Measurements from ENCODE around the gene CEACAM1. TPM values are rescaled to one million over a fixed set of nuclear protein-coding genes. Genes with fewer than 3 reads are reported as not detected.
"Not testable (repeated sequence)": the region's sequence is repeated elsewhere in the genome, so short reads cannot be mapped to it uniquely, and the experiment has no call there.

CEACAM1 gene
- total RNA-seq, 4 donors from 2014 or later = 0.51 to 24.7 (median 6.5) TPM

- H3K27me3 ChIP-seq = no peaks in the 10 kb centered on the region
- H3K27ac ChIP-seq = no peak overlapping the region
- intact Hi-C loops (cut with DNase I; ENCODE audit: low total_unique reads) = no loop called here
- no peaks in the 10 kb centered on the region for H3K9me3 ChIP-seq
- TF ChIP-seq POLR2A (IDR thresholded peaks at IDR 0.05) (no peak), CTCF (IDR thresholded peaks at IDR 0.05) (no peak)
- H3K36me3 ChIP-seq = no peaks in the 10 kb centered on the region
- no peak for DNase-seq
- H3K4me1 ChIP-seq = no peaks in the 10 kb centered on the region
- H3K4me3 ChIP-seq = no peak overlapping the region
Measured at GRCh38 chr19:42488783-42489521, 39.3 kb downstream of the CEACAM1 start.

- Histone ChIP-seq H3K4me1 (no peaks in the 10 kb centered on the region), H3K36me3 (no peaks in the 10 kb centered on the region), H3K4me3 (no peak overlapping the region), H3K9me3 (no peaks in the 10 kb centered on the region), H3K27ac (no peak overlapping the region), H3K27me3 (no peaks in the 10 kb centered on the region)
- no peak for TF ChIP-seq POLR2A (IDR thresholded peaks at IDR 0.05)
- no peak for TF ChIP-seq CTCF (IDR thresholded peaks at IDR 0.05)
- DNase-seq = no peak
- intact Hi-C loops (cut with DNase I; ENCODE audit: low total_unique reads) = no loop called here
Measured at GRCh38 chr19:42487798-42488178, 40.5 kb downstream of the CEACAM1 start.

- Histone ChIP-seq H3K36me3 (no peaks in the 10 kb centered on the region), H3K4me1 (no peaks in the 10 kb centered on the region), H3K9me3 (no peaks in the 10 kb centered on the region), H3K4me3 (no peak overlapping the region), H3K27ac (no peak overlapping the region), H3K27me3 (no peaks in the 10 kb centered on the region)
- intact Hi-C loops (cut with DNase I; ENCODE audit: low total_unique reads) = no loop called here
- no peak for DNase-seq
- no peak for TF ChIP-seq POLR2A (IDR thresholded peaks at IDR 0.05)
- no peak for TF ChIP-seq CTCF (IDR thresholded peaks at IDR 0.05)
Measured at GRCh38 chr19:42487032-42487797, 41.1 kb downstream of the CEACAM1 start.

GRCh38 chr19:42485036-42485435 lies 43.2 kb downstream of the CEACAM1 start:
- H3K36me3 ChIP-seq; H3K27me3 ChIP-seq; DNase-seq; intact Hi-C loops (cut with DNase I; ENCODE audit: low total_unique reads); H3K4me1 ChIP-seq; H3K9me3 ChIP-seq; H3K4me3 ChIP-seq; H3K27ac ChIP-seq: not testable (repeated sequence)

- TF ChIP-seq POLR2A (IDR thresholded peaks at IDR 0.05) (no peak), CTCF (IDR thresholded peaks at IDR 0.05) (no peak)
- H3K27ac ChIP-seq = no peak overlapping the region
Measured at GRCh38 chr19:42480335-42481095, 47.8 kb downstream of the CEACAM1 start.

More at GRCh38 chr19:42480335-42481095, 47.8 kb downstream of the CEACAM1 start:
- intact Hi-C loops (cut with DNase I; ENCODE audit: low total_unique reads) = no loop called here
- Histone ChIP-seq H3K4me1 (no peaks in the 10 kb centered on the region), H3K9me3 (no peaks in the 10 kb centered on the region), H3K27me3 (no peaks in the 10 kb centered on the region), H3K4me3 (no peak overlapping the region), H3K36me3 (no peaks in the 10 kb centered on the region)
- no peak for DNase-seq
